ENCODE results near the gene RNF123.

RNF123 gene

DNA sequence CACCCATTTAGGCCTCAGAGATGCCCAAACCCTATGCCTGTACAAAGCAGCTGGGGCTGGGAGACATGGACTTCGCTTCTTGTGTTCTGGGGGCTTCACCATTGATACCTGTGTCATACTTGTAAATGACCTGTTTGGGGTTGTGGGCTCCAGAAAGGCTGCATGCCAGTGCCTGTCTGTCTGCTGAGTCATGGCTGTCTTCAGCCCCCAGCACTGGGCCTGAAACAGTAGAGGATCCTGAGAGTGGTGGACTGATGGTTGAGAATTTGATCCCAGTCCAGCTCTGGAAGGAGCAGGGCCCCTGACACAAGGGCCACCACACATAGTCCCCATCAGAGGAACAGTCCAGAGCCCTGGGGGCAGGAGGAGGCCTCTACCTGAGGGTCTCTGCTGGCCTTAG, 39.8 kb upstream of the RNF123 start:
- no peak for TF ChIP-seq ZBTB7A (IDR thresholded peaks at IDR 0.05; ENCODE audit: low read depth)
- no peak for TF ChIP-seq CEBPB (IDR thresholded peaks at IDR 0.05)
- TF ChIP-seq, protein P1, sequence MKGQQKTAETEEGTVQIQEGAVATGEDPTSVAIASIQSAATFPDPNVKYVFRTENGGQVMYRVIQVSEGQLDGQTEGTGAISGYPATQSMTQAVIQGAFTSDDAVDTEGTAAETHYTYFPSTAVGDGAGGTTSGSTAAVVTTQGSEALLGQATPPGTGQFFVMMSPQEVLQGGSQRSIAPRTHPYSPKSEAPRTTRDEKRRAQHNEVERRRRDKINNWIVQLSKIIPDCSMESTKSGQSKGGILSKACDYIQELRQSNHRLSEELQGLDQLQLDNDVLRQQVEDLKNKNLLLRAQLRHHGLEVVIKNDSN (IDR thresholded peaks at IDR 0.05), result no peak
- TF ChIP-seq, protein P2, sequence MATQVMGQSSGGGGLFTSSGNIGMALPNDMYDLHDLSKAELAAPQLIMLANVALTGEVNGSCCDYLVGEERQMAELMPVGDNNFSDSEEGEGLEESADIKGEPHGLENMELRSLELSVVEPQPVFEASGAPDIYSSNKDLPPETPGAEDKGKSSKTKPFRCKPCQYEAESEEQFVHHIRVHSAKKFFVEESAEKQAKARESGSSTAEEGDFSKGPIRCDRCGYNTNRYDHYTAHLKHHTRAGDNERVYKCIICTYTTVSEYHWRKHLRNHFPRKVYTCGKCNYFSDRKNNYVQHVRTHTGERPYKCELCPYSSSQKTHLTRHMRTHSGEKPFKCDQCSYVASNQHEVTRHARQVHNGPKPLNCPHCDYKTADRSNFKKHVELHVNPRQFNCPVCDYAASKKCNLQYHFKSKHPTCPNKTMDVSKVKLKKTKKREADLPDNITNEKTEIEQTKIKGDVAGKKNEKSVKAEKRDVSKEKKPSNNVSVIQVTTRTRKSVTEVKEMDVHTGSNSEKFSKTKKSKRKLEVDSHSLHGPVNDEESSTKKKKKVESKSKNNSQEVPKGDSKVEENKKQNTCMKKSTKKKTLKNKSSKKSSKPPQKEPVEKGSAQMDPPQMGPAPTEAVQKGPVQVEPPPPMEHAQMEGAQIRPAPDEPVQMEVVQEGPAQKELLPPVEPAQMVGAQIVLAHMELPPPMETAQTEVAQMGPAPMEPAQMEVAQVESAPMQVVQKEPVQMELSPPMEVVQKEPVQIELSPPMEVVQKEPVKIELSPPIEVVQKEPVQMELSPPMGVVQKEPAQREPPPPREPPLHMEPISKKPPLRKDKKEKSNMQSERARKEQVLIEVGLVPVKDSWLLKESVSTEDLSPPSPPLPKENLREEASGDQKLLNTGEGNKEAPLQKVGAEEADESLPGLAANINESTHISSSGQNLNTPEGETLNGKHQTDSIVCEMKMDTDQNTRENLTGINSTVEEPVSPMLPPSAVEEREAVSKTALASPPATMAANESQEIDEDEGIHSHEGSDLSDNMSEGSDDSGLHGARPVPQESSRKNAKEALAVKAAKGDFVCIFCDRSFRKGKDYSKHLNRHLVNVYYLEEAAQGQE (IDR thresholded peaks at IDR 0.05; ENCODE audit: low read depth), result no peak
- TF ChIP-seq TEAD4 (IDR thresholded peaks at IDR 0.05), result no peak
- TF ChIP-seq FOXM1 (IDR thresholded peaks at IDR 0.05; ENCODE audit: borderline replicate concordance, low read depth), result no peak
- no peak for TF ChIP-seq YY1 (IDR thresholded peaks at IDR 0.05; ENCODE audit: low read depth)
- TF ChIP-seq RAD21 (IDR thresholded peaks at IDR 0.05; ENCODE audit: low read depth), result no peak
- TF ChIP-seq CREB1 (IDR thresholded peaks at IDR 0.05; ENCODE audit: low read depth), result no peak
- no peak for TF ChIP-seq TCF12 (IDR thresholded peaks at IDR 0.05; ENCODE audit: low read depth)
- TF ChIP-seq NFIC (IDR thresholded peaks at IDR 0.05), result no peak
- no peak for TF ChIP-seq EP300 (IDR thresholded peaks at IDR 0.05; ENCODE audit: borderline replicate concordance)
- no peak for TF ChIP-seq EGR1 (IDR thresholded peaks at IDR 0.05)
- TF ChIP-seq, protein P3, sequence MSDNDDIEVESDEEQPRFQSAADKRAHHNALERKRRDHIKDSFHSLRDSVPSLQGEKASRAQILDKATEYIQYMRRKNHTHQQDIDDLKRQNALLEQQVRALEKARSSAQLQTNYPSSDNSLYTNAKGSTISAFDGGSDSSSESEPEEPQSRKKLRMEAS (IDR thresholded peaks at IDR 0.05), result no peak
- no peak for TF ChIP-seq TAF1 (IDR thresholded peaks at IDR 0.05; ENCODE audit: low read depth)

DNA sequence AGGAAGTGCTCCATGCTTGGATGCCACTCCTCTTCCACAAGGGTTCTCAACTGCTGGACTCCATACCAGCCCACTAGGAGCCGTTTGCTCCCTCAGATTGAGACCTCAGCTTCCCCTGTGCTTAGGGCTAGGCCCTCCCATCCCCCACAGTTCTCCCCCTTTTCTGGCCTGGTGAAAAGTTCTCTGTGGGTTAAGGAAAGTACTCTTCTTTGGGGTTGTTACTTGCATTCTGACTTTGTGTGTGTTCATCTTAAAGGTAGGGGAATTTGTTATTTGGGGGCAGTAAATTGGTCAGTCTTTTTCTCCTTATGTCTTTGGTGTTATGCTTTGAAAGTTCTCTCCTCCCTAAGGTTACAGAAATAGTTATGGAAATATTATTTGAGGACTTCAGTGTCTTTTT, 39.2 kb upstream of the RNF123 start:
- TF ChIP-seq ZBTB7A (IDR thresholded peaks at IDR 0.05; ENCODE audit: low read depth) (no peak), FOXM1 (IDR thresholded peaks at IDR 0.05; ENCODE audit: borderline replicate concordance, low read depth) (no peak)

DNA sequence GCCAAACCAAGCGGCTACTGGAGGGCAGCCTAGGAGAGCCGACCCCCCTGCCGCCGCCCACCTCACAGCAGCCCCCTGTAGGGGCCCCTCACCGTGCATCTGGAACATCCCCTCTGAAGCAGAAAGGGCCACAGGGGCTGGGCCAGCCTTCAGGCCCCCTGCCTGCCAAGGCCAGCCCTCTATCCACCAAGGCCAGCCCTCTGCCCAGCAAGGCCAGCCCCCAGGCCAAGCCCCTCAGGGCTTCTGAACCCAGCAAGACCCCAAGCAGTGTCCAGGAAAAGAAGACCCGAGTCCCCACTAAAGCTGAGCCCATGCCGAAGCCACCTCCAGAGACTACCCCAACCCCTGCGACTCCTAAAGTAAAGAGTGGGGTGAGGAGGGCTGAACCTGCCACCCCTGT, 38.7 kb upstream of the RNF123 start:
- TF ChIP-seq, protein P3 (IDR thresholded peaks at IDR 0.05), result no peak
- TF ChIP-seq YY1 (IDR thresholded peaks at IDR 0.05; ENCODE audit: low read depth) (no peak), FOXM1 (IDR thresholded peaks at IDR 0.05; ENCODE audit: borderline replicate concordance, low read depth) (no peak), ZBTB7A (IDR thresholded peaks at IDR 0.05; ENCODE audit: low read depth) (no peak), CEBPB (IDR thresholded peaks at IDR 0.05) (no peak), NFIC (IDR thresholded peaks at IDR 0.05) (no peak), TEAD4 (IDR thresholded peaks at IDR 0.05) (no peak), TCF12 (IDR thresholded peaks at IDR 0.05; ENCODE audit: low read depth) (no peak), CREB1 (IDR thresholded peaks at IDR 0.05; ENCODE audit: low read depth) (no peak), EGR1 (IDR thresholded peaks at IDR 0.05) (no peak), EP300 (IDR thresholded peaks at IDR 0.05; ENCODE audit: borderline replicate concordance) (no peak), TAF1 (IDR thresholded peaks at IDR 0.05; ENCODE audit: low read depth) (no peak), RAD21 (IDR thresholded peaks at IDR 0.05; ENCODE audit: low read depth) (no peak)
- TF ChIP-seq, protein P1 (IDR thresholded peaks at IDR 0.05), result no peak
- TF ChIP-seq, protein P2 (IDR thresholded peaks at IDR 0.05; ENCODE audit: low read depth), result no peak

DNA sequence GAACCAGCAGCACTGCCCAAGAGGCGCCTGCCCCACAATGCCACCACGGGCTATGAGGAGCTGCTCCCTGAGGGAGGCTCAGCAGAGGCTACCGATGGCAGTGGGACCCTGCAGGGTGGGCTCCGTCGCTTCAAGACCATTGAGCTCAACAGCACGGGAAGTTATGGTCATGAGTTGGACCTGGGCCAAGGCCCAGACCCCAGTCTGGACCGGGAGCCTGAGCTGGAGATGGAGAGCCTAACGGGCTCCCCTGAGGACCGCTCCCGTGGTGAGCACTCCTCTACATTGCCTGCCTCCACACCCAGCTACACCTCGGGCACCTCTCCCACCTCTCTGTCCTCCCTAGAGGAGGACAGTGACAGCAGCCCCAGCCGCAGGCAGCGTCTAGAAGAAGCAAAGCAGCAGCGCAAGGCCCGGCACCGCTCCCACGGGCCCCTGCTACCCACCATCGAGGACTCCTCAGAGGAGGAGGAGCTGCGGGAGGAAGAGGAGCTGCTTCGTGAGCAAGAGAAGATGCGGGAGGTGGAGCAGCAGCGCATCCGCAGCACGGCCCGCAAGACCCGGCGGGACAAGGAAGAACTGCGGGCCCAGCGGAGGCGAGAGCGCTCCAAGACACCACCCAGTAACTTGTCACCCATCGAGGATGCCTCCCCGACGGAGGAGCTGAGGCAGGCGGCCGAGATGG, 37.0 kb upstream of the RNF123 start:
- TF ChIP-seq RAD21 (IDR thresholded peaks at IDR 0.05; ENCODE audit: low read depth), result no peak
- TF ChIP-seq, protein P3 (IDR thresholded peaks at IDR 0.05), result no peak
- no peak for TF ChIP-seq TCF12 (IDR thresholded peaks at IDR 0.05; ENCODE audit: low read depth)
- no peak for TF ChIP-seq CEBPB (IDR thresholded peaks at IDR 0.05)
- no peak for TF ChIP-seq TAF1 (IDR thresholded peaks at IDR 0.05; ENCODE audit: low read depth)
- no peak for TF ChIP-seq ZBTB7A (IDR thresholded peaks at IDR 0.05; ENCODE audit: low read depth)
- TF ChIP-seq EGR1 (IDR thresholded peaks at IDR 0.05), result no peak
- no peak for TF ChIP-seq NFIC (IDR thresholded peaks at IDR 0.05)
- no peak for TF ChIP-seq TEAD4 (IDR thresholded peaks at IDR 0.05)
- TF ChIP-seq FOXM1 (IDR thresholded peaks at IDR 0.05; ENCODE audit: borderline replicate concordance, low read depth), result no peak
- no peak for TF ChIP-seq CREB1 (IDR thresholded peaks at IDR 0.05; ENCODE audit: low read depth)

DNA sequence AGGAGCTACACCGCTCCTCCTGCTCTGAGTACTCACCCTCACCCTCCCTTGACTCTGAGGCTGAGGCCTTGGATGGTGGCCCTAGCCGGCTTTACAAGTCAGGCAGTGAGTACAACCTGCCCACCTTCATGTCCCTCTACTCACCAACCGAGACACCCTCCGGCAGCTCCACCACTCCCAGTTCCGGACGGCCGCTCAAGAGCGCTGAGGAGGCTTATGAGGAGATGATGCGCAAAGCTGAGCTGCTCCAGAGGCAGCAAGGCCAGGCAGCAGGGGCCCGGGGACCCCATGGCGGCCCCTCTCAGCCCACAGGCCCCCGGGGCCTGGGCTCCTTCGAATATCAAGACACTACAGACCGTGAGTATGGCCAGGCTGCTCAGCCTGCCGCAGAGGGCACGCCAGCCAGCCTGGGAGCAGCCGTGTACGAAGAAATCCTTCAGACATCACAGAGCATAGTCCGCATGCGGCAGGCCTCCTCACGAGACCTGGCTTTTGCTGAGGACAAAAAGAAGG, 36.4 kb upstream of the RNF123 start:
- TF ChIP-seq RAD21 (IDR thresholded peaks at IDR 0.05; ENCODE audit: low read depth), result no peak
- TF ChIP-seq, protein P3 (IDR thresholded peaks at IDR 0.05), result no peak
- TF ChIP-seq TAF1 (IDR thresholded peaks at IDR 0.05; ENCODE audit: low read depth), result no peak
- no peak for TF ChIP-seq NFIC (IDR thresholded peaks at IDR 0.05)
- TF ChIP-seq TEAD4 (IDR thresholded peaks at IDR 0.05), result no peak
- no peak for TF ChIP-seq ZBTB7A (IDR thresholded peaks at IDR 0.05; ENCODE audit: low read depth)
- no peak for TF ChIP-seq CREB1 (IDR thresholded peaks at IDR 0.05; ENCODE audit: low read depth)
- TF ChIP-seq, protein P2 (IDR thresholded peaks at IDR 0.05; ENCODE audit: low read depth), result no peak
- TF ChIP-seq EGR1 (IDR thresholded peaks at IDR 0.05), result no peak
- no peak for TF ChIP-seq YY1 (IDR thresholded peaks at IDR 0.05; ENCODE audit: low read depth)
- TF ChIP-seq CEBPB (IDR thresholded peaks at IDR 0.05), result no peak
- no peak for TF ChIP-seq FOXM1 (IDR thresholded peaks at IDR 0.05; ENCODE audit: borderline replicate concordance, low read depth)
- TF ChIP-seq, protein P1 (IDR thresholded peaks at IDR 0.05), result no peak
- no peak for TF ChIP-seq TCF12 (IDR thresholded peaks at IDR 0.05; ENCODE audit: low read depth)

Measured in Ishikawa (cell line).